GM23338 (cell line): Measurements from ENCODE around the gene EVX2. TPM values are rescaled to one million over a fixed set of nuclear protein-coding genes. Genes with fewer than 3 reads are reported as not detected.

Source experiments
- ATAC-seq: fragments of 200-7000 bp; cut with Tn5 transposase; 3 replicates; pipeline ENCODE4 v1.9.1; 2020
- DNase-seq: peaks from one replicate; pipeline ENCODE4 v3.0.0-alpha.2; 2015; ENCODE audit warnings: low spot score
- H2AFZ ChIP-seq: fragments of 200-600 bp; sonication (generic); 2 replicates; pipeline ENCODE4 v1.8.0; 2016; ENCODE audit warnings: antibody characterized with exemption, mild to moderate bottlenecking, moderate library complexity
- H3F3A ChIP-seq: fragments of 200-600 bp; sonication (generic); replicated peaks from 2 replicates; pipeline ENCODE4 v1.8.0; 2017; ENCODE audit warnings: antibody characterized with exemption, mixed run types, low read depth
- H3K27ac ChIP-seq: fragments of 200-600 bp; sonication (generic); 2 replicates; pipeline ENCODE4 v1.6.1; 2016; ENCODE audit warnings: low read depth
- H3K27me3 ChIP-seq: fragments of 200-600 bp; sonication (generic); 2 replicates; pipeline ENCODE4 v1.8.0; 2016; ENCODE audit warnings: mild to moderate bottlenecking, mixed run types, moderate library complexity; ENCODE audit not compliant: insufficient read depth
- H3K36me3 ChIP-seq: fragments of 200-600 bp; sonication (generic); 2 replicates; pipeline ENCODE4 v1.8.0; 2016; ENCODE audit warnings: mild to moderate bottlenecking; ENCODE audit not compliant: insufficient read depth
- H3K4me1 ChIP-seq: fragments of 200-600 bp; sonication (generic); 2 replicates; pipeline ENCODE4 v1.8.0; 2016; ENCODE audit warnings: mild to moderate bottlenecking, moderate library complexity; ENCODE audit not compliant: insufficient read depth
- H3K4me2 ChIP-seq: fragments of 200-600 bp; sonication (generic); 2 replicates; pipeline ENCODE4 v1.7.1; 2017; ENCODE audit warnings: mixed run types
- H3K4me3 ChIP-seq: fragments of 200-600 bp; sonication (generic); 2 replicates; pipeline ENCODE4 v1.6.1; 2016; ENCODE audit warnings: mixed run types
- H3K79me2 ChIP-seq: fragments of 200-600 bp; sonication (generic); replicated peaks from 2 replicates; pipeline ENCODE4 v1.8.0; 2017; ENCODE audit warnings: mild to moderate bottlenecking; ENCODE audit not compliant: insufficient read depth
- H3K9me2 ChIP-seq: fragments of 200-600 bp; sonication (generic); 2 replicates; pipeline ENCODE4 v1.8.0; 2017; ENCODE audit not compliant: insufficient read depth
- H4K20me1 ChIP-seq: fragments of 200-600 bp; sonication (generic); replicated peaks from 2 replicates; pipeline ENCODE4 v1.8.0; 2017; ENCODE audit warnings: mild to moderate bottlenecking; ENCODE audit not compliant: insufficient read depth
- H3K27ac Mint-ChIP-seq: 2 replicates; pipeline ENCODE4 v1.8.0; 2020; ENCODE audit warnings: inconsistent platforms, mild to moderate bottlenecking, moderate library complexity, mixed read lengths
- H3K27me3 Mint-ChIP-seq: 3 replicates; pipeline ENCODE4 v1.8.0; 2022; ENCODE audit warnings: low read depth, mild to moderate bottlenecking, moderate library complexity, mixed read lengths, inconsistent platforms; ENCODE audit not compliant: insufficient read depth, poor library complexity
- H3K36me3 Mint-ChIP-seq: 3 replicates; pipeline ENCODE4 v1.8.0; 2021; ENCODE audit warnings: low read depth, mild to moderate bottlenecking, inconsistent platforms, moderate library complexity, mixed read lengths
- H3K4me1 Mint-ChIP-seq: 3 replicates; pipeline ENCODE4 v1.8.0; 2020; ENCODE audit warnings: mild to moderate bottlenecking, inconsistent platforms, mixed read lengths
- H3K4me3 Mint-ChIP-seq: 3 replicates; pipeline ENCODE4 v1.8.0; 2021; ENCODE audit warnings: moderate library complexity, mild to moderate bottlenecking, inconsistent platforms, mixed read lengths
- H3K9me3 Mint-ChIP-seq: 3 replicates; pipeline ENCODE4 v1.8.0; 2020; ENCODE audit warnings: moderate library complexity, mild to moderate bottlenecking, inconsistent platforms, mixed read lengths
- CREB1 ChIP-seq: fragments of 250-450 bp; sonication (Bioruptor Pico); IDR thresholded peaks from 2 replicates; pipeline ENCODE4 v1.5.0; 2020; ENCODE audit warnings: low read depth, mild to moderate bottlenecking, moderate library complexity
- ETS1 ChIP-seq: IDR thresholded peaks from 2 replicates; pipeline ENCODE4 v1.6.1; 2016; ENCODE audit warnings: antibody characterized with exemption
- EZH2 ChIP-seq: fragments of 200-600 bp; sonication (generic); IDR thresholded peaks from one replicate; pipeline ENCODE4 v1.8.0; 2017; ENCODE audit warnings: antibody characterized with exemption, mild to moderate bottlenecking, low read depth; ENCODE audit not compliant: unreplicated experiment
- EZH2phosphoT487 ChIP-seq: fragments of 200-600 bp; sonication (generic); IDR thresholded peaks from one replicate; pipeline ENCODE4 v1.8.1; 2018; ENCODE audit warnings: antibody characterized with exemption; ENCODE audit not compliant: unreplicated experiment
- JUNB ChIP-seq: IDR thresholded peaks from one replicate; pipeline ENCODE4 v1.6.1; 2016; ENCODE audit warnings: antibody characterized with exemption; ENCODE audit not compliant: unreplicated experiment
- NANOG ChIP-seq: IDR thresholded peaks from 2 replicates; pipeline ENCODE4 v1.6.1; 2016; ENCODE audit warnings: antibody characterized with exemption, borderline replicate concordance
- POLR2AphosphoS5 ChIP-seq: IDR thresholded peaks from 2 replicates; pipeline ENCODE4 v1.6.1; 2016; ENCODE audit warnings: antibody characterized with exemption, low read depth
- STAT1 ChIP-seq: IDR thresholded peaks from one replicate; pipeline ENCODE4 v1.6.1; 2016; ENCODE audit warnings: antibody characterized with exemption; ENCODE audit not compliant: unreplicated experiment
- ZNF114 ChIP-seq: fragments of 250-450 bp; sonication (Bioruptor Pico); IDR thresholded peaks from 2 replicates; pipeline ENCODE4 v1.5.0; 2020; ENCODE audit warnings: mild to moderate bottlenecking, moderate library complexity
- ZNF331 ChIP-seq: fragments of 250-450 bp; sonication (Bioruptor Pico); IDR thresholded peaks from 2 replicates; pipeline ENCODE4 v1.5.0; 2020; ENCODE audit warnings: low read depth, mild to moderate bottlenecking, moderate library complexity
- ZNF462 ChIP-seq: fragments of 250-450 bp; sonication (Bioruptor Pico); IDR thresholded peaks from 2 replicates; pipeline ENCODE4 v1.5.0; 2020; ENCODE audit warnings: mild to moderate bottlenecking, moderate library complexity
- polyA plus RNA-seq: library from polyadenylated mRNA; unstranded; fragments of >200 nt; fragmentation: Nextera tagmentation; extraction: Ambion mirVana; gene quantifications from 2 replicates; pipeline ENCODE4 v1.2.1, GENCODE V29; 2016
- total RNA-seq: library from RNA; depleted of rRNA; stranded (reverse); fragments of >200 nt; shearing (Covaris generic); gene quantifications from 2 replicates; pipeline ENCODE4 v1.2.3, GENCODE V29; 2014
- TF ChIP-seq, protein P1 (sequence below), 2 experiments: fragments of 200-600 bp in 1 of 2; sonication (generic) in 1 of 2; conservative IDR thresholded peaks; 2 replicates each; pipeline versions ENCODE4 v1.5.1 to v1.6.1; 2016 to 2017; ENCODE audit warnings: antibody characterized with exemption in 2 of 2, low read depth in 2 of 2, mild to moderate bottlenecking in 2 of 2, moderate library complexity in 1 of 2
- TF ChIP-seq, protein P2 (sequence below): IDR thresholded peaks from one replicate; pipeline ENCODE4 v1.6.1; 2018; ENCODE audit warnings: antibody characterized with exemption; ENCODE audit not compliant: unreplicated experiment

EVX2 gene
- total and polyA plus RNA-seq, 2 experiments from 2014 or later, result 0.03 TPM; not detected in 1

DNA sequence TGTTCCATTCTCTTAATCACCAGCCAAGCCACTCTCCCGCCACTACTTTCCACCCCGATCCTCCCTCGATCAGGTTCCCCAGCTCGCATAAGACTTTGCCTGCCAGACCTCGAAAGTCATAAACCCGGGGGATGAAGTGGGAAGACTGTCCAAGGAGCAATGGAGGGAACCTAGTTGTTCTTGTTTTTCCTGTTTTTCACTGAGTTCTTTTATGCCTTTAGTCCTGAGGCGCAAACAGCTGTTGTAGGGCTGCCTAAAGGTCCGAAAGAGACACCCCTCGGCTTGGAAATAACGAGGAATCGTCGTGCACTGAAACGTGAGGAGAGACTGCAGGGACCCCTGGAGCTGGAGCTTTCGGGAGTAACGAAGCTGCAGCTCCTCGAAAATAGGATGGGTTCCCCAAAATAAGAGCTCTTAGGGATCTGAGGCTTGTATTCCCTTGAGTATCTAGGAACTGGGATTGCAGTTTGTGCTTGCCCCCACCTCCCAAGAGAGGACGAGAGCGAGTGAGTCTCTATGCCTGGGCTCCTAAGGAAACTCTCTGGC is 14.1 kb upstream of the EVX2 start:
- peak overlapping the region; percentile 94 for H3K4me2 ChIP-seq
- peak; percentile 60 for TF ChIP-seq EZH2phosphoT487
- TF ChIP-seq ZNF462 (CRISPR knock-in tag), result no peak
- no peak for TF ChIP-seq NANOG
- TF ChIP-seq CREB1 (CRISPR knock-in tag), result no peak
- TF ChIP-seq STAT1, result no peak
- no peak for TF ChIP-seq POLR2AphosphoS5
- TF ChIP-seq, protein P1, sequence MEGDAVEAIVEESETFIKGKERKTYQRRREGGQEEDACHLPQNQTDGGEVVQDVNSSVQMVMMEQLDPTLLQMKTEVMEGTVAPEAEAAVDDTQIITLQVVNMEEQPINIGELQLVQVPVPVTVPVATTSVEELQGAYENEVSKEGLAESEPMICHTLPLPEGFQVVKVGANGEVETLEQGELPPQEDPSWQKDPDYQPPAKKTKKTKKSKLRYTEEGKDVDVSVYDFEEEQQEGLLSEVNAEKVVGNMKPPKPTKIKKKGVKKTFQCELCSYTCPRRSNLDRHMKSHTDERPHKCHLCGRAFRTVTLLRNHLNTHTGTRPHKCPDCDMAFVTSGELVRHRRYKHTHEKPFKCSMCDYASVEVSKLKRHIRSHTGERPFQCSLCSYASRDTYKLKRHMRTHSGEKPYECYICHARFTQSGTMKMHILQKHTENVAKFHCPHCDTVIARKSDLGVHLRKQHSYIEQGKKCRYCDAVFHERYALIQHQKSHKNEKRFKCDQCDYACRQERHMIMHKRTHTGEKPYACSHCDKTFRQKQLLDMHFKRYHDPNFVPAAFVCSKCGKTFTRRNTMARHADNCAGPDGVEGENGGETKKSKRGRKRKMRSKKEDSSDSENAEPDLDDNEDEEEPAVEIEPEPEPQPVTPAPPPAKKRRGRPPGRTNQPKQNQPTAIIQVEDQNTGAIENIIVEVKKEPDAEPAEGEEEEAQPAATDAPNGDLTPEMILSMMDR (conservative IDR thresholded peaks at IDR 0.05; ENCODE audit: low read depth in 2 of 2), result 0 out of 4 replicates have a peak, but pooled peaks of 1 of the 2 experiments have one; percentile 5
- peak; percentile 95 for TF ChIP-seq EZH2
- TF ChIP-seq ZNF331 (CRISPR knock-in tag), result no peak
- TF ChIP-seq, protein P2, sequence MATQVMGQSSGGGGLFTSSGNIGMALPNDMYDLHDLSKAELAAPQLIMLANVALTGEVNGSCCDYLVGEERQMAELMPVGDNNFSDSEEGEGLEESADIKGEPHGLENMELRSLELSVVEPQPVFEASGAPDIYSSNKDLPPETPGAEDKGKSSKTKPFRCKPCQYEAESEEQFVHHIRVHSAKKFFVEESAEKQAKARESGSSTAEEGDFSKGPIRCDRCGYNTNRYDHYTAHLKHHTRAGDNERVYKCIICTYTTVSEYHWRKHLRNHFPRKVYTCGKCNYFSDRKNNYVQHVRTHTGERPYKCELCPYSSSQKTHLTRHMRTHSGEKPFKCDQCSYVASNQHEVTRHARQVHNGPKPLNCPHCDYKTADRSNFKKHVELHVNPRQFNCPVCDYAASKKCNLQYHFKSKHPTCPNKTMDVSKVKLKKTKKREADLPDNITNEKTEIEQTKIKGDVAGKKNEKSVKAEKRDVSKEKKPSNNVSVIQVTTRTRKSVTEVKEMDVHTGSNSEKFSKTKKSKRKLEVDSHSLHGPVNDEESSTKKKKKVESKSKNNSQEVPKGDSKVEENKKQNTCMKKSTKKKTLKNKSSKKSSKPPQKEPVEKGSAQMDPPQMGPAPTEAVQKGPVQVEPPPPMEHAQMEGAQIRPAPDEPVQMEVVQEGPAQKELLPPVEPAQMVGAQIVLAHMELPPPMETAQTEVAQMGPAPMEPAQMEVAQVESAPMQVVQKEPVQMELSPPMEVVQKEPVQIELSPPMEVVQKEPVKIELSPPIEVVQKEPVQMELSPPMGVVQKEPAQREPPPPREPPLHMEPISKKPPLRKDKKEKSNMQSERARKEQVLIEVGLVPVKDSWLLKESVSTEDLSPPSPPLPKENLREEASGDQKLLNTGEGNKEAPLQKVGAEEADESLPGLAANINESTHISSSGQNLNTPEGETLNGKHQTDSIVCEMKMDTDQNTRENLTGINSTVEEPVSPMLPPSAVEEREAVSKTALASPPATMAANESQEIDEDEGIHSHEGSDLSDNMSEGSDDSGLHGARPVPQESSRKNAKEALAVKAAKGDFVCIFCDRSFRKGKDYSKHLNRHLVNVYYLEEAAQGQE, result no peak
- TF ChIP-seq ETS1, result no peak
- TF ChIP-seq JUNB, result no peak
- no peak for TF ChIP-seq ZNF114
- peaks cover 42% of the 10 kb centered on the region for H3K4me1 Mint-ChIP-seq

More for the DNA sequence above, 14.1 kb upstream of the EVX2 start:
- Histone ChIP-seq H3K9me2 (no peaks in the 10 kb centered on the region), H3K27ac (no peak overlapping the region), H3K79me2 (no peaks in the 10 kb centered on the region), H3F3A (peaks cover 29% of the 10 kb centered on the region), H3K36me3 (no peaks in the 10 kb centered on the region; the same call in 1 of the 2 replicates), H2AFZ (peak overlapping the region; percentile 7; the same call in 1 of the 2 replicates), H4K20me1 (peaks cover 38% of the 10 kb centered on the region), H3K4me3 (peak overlapping the region; percentile 46), H3K27me3 (peaks cover 94% of the 10 kb centered on the region), H3K4me1 (peaks cover 57% of the 10 kb centered on the region)
- ATAC-seq (no peak; the same call in 2 of the 3 replicates), DNase-seq (no peak)
- H3K4me3 Mint-ChIP-seq, result peak overlapping the region; percentile 68
- H3K36me3 Mint-ChIP-seq, result no peaks in the 10 kb centered on the region; the same call in 2 of the 3 replicates
- no peak overlapping the region for H3K27ac Mint-ChIP-seq
- peaks cover 99% of the 10 kb centered on the region for H3K27me3 Mint-ChIP-seq
- H3K9me3 Mint-ChIP-seq, result no peaks in the 10 kb centered on the region
